ENCODE data around the gene PTEN. TPM values are rescaled to one million over a fixed set of nuclear protein-coding genes. Genes with fewer than 3 reads are reported as not detected.
"Not testable (repeated sequence)": the region's sequence is repeated elsewhere in the genome, so short reads cannot be mapped to it uniquely, and the experiment has no call there.

Gene PTEN
- total and polyA plus RNA-seq, 8 donors, result 26.2 to 374 (median 59.7) TPM

DNA sequence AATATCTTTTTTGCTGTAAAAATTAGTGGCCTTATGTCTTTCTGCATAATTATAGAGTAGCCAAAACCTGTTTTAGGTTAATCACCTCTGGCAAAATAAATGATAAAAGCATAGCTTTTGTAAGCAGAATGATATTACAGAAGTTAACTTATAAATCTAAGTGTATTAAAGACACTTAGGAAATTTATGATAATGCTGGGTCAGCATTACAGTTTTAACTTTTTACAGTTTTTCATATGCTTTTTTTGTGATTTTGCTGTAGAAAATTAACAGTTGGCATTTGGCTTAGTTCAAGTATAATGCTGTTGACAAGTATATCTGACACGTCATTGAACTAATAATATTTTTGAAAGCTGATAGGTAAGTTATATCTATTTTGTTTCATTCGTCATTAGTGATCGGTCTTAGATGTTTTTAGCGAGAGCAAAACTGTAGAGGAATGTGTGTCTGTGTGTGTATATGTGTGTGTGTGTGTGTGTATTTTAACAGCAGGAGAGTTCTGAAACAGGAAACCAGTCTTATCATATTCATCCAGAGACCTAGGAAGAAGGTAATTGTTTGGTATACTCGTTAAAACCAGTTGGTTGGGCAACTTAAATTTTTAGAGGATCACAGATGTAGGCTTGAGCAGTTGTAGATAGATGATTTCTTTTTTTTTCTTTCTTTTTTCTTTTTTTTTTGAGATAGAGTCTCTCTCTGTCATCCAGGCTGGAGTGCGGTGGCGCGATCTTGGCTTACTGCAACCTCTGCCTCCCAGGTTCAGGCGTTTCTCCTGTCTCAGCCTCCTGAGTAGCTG is 15.4 kb downstream of the PTEN start:
- intact Hi-C loops (cut with DNase I; ENCODE audit: low total_unique reads), result no loop called here
- no peak overlapping the region for H3K27ac ChIP-seq
- H3K9me3 ChIP-seq, result no peaks in the 10 kb centered on the region
- peak in 1 of 2 donors; percentile 22 for DNase-seq
- peaks cover 3 to 73% (median 24%) of the 10 kb centered on the region in 4 donors for H3K4me1 ChIP-seq
- H3K4me3 ChIP-seq, result no peak overlapping the region
- no peaks in the 10 kb centered on the region for H3K27me3 ChIP-seq
- H3K36me3 ChIP-seq, result peaks cover 3 to 22% (median 12%) of the 10 kb centered on the region in 4 donors
- TF ChIP-seq POLR2A (IDR thresholded peaks at IDR 0.05) (no peak), EP300 (IDR thresholded peaks at IDR 0.05) (no peak), POLR2AphosphoS5 (IDR thresholded peaks at IDR 0.05) (no peak)
- TF ChIP-seq, protein P1, sequence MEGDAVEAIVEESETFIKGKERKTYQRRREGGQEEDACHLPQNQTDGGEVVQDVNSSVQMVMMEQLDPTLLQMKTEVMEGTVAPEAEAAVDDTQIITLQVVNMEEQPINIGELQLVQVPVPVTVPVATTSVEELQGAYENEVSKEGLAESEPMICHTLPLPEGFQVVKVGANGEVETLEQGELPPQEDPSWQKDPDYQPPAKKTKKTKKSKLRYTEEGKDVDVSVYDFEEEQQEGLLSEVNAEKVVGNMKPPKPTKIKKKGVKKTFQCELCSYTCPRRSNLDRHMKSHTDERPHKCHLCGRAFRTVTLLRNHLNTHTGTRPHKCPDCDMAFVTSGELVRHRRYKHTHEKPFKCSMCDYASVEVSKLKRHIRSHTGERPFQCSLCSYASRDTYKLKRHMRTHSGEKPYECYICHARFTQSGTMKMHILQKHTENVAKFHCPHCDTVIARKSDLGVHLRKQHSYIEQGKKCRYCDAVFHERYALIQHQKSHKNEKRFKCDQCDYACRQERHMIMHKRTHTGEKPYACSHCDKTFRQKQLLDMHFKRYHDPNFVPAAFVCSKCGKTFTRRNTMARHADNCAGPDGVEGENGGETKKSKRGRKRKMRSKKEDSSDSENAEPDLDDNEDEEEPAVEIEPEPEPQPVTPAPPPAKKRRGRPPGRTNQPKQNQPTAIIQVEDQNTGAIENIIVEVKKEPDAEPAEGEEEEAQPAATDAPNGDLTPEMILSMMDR (IDR thresholded peaks at IDR 0.05), result no peak
- 69 to 81% (median 76%) methylated on average over 9 of the region's 9 CpGs for WGBS, 5 donors

DNA sequence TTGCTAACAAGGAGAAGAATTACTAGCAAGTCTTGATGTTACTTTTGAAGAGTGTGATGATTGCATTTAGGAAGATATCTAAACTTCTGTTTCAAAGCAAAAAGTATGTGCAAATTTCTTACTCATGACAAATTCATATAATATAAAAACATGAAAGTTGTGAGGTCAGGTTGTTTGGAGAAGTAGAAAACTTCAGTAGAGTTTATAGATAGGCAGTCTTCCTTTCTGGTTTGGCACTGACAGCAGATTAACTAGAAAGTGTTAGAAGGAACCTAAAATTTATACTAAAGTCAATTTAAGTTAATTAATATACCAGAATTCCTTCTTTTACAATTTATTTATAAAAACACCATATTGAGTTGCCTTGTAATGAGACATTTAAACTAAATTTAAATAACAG is 16.9 kb downstream of the PTEN start:
- Histone ChIP-seq H3K27ac (no peak overlapping the region), H3K4me1 (peaks cover 0 to 66% (median 20%) of the 10 kb centered on the region in 4 donors), H3K4me3 (no peak overlapping the region), H3K36me3 (peaks cover 3 to 26% (median 12%) of the 10 kb centered on the region in 4 donors), H3K9me3 (no peaks in the 10 kb centered on the region), H3K27me3 (no peaks in the 10 kb centered on the region)
- intact Hi-C loops (cut with DNase I; ENCODE audit: low total_unique reads), result no loop called here
- no peak for DNase-seq
- TF ChIP-seq, protein P1 (IDR thresholded peaks at IDR 0.05), result no peak
- TF ChIP-seq POLR2A (IDR thresholded peaks at IDR 0.05) (no peak), EP300 (IDR thresholded peaks at IDR 0.05) (no peak), POLR2AphosphoS5 (IDR thresholded peaks at IDR 0.05) (no peak)

DNA sequence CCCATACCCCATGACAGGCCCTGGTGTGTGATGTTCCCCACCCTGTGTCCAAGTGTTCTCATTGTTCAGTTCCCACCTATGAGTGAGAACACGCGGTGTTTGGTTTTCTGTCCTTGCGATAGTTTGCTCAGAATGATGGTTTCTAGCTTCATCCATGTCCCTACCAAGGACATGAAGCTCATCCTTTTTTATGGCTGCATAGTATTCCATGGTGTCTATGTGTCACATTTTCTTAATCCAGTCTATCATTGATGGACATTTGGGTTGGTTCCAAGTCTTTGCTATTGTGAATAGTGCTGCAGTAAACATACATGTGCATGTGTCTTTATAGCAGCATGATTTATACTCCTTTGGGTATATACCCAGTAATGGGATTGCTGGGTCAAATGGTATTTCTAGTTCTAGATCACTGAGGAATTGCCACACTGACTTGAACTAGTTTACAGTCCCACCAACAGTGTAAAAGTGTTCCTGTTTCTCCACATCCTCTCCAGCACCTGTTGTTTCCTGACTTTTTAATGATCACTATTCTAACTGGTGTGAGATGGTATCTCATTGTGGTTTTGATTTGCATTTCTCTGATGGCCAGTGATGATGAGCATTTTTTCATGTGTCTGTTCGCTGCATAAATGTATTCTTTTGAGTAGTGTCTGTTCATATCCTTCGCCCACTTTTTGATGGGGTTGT is 18.1 kb downstream of the PTEN start:
- DNase-seq; H3K9me3 ChIP-seq; intact Hi-C loops (cut with DNase I; ENCODE audit: low total_unique reads); H3K27me3 ChIP-seq; H3K27ac ChIP-seq; H3K4me3 ChIP-seq: not testable (repeated sequence)
- peaks cover 0 to 57% (median 17%) of the 10 kb centered on the region in 4 donors for H3K4me1 ChIP-seq
- 84 to 97% (median 96%) methylated on average over 5 of the region's 5 CpGs for WGBS, 5 donors
- H3K36me3 ChIP-seq, result peaks cover 3 to 38% (median 20%) of the 10 kb centered on the region in 4 donors

DNA sequence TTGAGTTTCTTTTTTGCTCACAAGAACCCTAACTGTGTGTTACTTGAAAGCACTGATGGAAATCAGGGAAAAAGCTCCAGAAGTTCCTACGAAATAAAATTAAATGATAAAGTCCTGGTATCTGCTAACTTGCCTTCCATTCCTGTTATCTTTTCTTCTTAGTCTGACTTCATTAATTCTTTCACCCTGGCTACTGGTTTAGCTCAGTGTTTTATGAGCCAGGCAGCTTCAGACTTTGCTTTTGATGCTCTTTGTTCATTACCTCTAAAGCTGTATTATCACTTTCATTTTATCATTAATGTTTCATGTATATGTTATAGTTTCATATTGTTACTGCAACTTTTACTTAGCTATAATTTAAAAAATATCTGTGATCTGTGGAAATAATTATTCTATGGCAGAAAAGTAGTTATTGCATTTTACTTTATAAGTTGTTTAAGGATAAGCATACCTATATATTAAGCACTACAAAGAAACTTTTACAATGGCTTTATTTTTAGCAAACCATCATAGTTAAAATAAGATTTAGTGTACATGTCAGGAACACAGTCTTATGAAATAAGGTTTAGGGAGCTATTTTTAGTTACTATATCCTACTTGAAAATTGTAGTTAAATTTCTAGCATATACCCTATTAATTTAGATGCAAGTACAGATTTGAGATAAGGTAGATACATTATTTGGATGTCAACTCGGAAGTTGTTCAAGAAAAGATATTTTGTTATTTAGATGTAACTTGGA is 19.3 kb downstream of the PTEN start:
- no peaks in the 10 kb centered on the region for H3K27me3 ChIP-seq
- no peak for TF ChIP-seq POLR2AphosphoS5 (IDR thresholded peaks at IDR 0.05)
- TF ChIP-seq, protein P1 (IDR thresholded peaks at IDR 0.05), result no peak
- no peak for TF ChIP-seq EP300 (IDR thresholded peaks at IDR 0.05)
- TF ChIP-seq POLR2A (IDR thresholded peaks at IDR 0.05), result no peak
- no peak for DNase-seq
- peaks cover 0 to 6% (median 0%) of the 10 kb centered on the region in 4 donors for H3K9me3 ChIP-seq
- intact Hi-C loops (cut with DNase I; ENCODE audit: low total_unique reads), result no loop called here
- no peak overlapping the region for H3K27ac ChIP-seq
- peaks cover 3 to 49% (median 32%) of the 10 kb centered on the region in 4 donors for H3K36me3 ChIP-seq
- H3K4me1 ChIP-seq, result peaks cover 0 to 48% (median 16%) of the 10 kb centered on the region in 4 donors
- no peak overlapping the region for H3K4me3 ChIP-seq
- 79 to 89% (median 82%) methylated on average over 2 of the region's 2 CpGs for WGBS, 5 donors

Measured in stomach (tissue), 9 donors.